ENCODE measurements around the gene GIGYF1. TPM values are rescaled to one million over a fixed set of nuclear protein-coding genes. Genes with fewer than 3 reads are reported as not detected.

GIGYF1 gene
- total RNA-seq, 2 donors from 2014 or later, result 37.0 to 82.2 TPM

DNA sequence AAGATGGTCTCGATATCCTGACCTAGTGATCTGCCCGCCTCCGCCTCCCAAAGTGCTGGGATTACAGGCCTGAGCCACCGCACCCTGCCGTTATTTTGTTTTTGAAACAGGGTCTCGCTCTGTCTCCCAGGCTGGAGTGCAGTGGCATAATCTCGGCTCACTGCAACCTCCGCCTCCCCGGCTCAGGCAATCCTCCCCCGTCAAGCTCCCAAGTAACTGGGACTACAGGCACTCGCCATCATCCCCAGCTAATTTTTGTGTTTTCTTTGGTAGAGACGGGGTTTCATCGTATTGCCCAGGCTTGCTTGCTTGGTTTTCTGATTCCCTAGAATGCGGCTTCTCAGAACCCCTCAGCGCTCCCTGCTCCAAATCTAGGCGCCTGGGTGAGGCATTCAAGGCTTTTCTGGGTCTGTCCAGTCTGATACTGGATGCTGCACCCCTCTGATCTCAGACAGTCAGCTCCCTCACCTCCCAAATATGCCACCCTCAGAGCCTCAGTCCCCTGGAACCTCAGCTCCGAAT, 54.0 kb downstream of the GIGYF1 start:
- DNase-seq (ENCODE audit: low spot score), result no peak
- no peaks in the 10 kb centered on the region for H3K36me3 ChIP-seq
- no peaks in the 10 kb centered on the region for H3K9me3 ChIP-seq
- intact Hi-C loops (cut with DNase I), result no loop called here
- H3K4me3 ChIP-seq, result no peak overlapping the region
- no peak overlapping the region for H3K27ac ChIP-seq
- no peaks in the 10 kb centered on the region for H3K4me1 ChIP-seq (replicated peaks)
- 86% methylated on average over 17 of the region's 17 CpGs for WGBS
- H3K27me3 ChIP-seq (replicated peaks; ENCODE audit: insufficient read depth), result peaks cover 3% of the 10 kb centered on the region
- TF ChIP-seq, protein P1, sequence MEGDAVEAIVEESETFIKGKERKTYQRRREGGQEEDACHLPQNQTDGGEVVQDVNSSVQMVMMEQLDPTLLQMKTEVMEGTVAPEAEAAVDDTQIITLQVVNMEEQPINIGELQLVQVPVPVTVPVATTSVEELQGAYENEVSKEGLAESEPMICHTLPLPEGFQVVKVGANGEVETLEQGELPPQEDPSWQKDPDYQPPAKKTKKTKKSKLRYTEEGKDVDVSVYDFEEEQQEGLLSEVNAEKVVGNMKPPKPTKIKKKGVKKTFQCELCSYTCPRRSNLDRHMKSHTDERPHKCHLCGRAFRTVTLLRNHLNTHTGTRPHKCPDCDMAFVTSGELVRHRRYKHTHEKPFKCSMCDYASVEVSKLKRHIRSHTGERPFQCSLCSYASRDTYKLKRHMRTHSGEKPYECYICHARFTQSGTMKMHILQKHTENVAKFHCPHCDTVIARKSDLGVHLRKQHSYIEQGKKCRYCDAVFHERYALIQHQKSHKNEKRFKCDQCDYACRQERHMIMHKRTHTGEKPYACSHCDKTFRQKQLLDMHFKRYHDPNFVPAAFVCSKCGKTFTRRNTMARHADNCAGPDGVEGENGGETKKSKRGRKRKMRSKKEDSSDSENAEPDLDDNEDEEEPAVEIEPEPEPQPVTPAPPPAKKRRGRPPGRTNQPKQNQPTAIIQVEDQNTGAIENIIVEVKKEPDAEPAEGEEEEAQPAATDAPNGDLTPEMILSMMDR (IDR thresholded peaks at IDR 0.05), result no peak
- no peak for TF ChIP-seq POLR2A (IDR thresholded peaks at IDR 0.05)
- no peak for TF ChIP-seq POLR2AphosphoS5 (IDR thresholded peaks at IDR 0.05)

DNA sequence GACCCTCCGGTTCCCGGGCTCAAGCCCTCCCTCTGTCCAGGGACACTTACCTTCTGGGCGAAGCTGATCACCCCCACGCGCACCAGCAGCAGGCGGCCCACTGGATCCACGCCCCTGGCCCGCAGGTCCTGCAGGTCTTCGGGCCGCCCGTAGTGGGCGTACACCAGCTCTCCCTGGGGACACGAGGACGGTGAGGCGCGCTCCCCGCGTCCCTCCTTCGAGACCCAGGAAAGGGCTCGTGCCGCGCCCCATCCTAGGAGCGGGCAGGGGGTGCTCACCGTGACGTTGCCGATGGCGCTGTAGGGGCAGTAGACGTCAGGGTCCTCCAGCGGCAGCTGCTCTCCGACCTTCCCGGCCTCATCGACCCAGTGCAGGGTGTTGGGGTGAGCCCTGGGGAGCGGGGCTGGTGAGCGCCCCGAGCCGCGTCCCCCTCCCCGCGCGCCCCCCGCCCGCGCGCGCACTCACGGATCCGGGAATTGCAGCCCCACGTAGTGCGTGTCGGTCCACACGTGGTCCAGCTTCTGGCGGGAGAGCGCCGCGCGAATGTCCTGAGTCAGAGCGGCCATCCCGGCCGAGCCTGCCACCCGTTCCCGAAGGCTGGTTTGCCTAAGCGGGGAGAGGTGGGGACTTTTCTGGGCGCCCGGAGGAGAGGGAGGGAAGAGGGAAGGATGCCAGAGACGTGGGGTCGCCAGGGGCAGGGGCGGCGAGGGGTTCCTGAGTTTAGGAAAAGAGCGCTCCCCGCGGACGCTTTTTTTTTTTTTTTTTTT, 60.9 kb downstream of the GIGYF1 start:
- Histone ChIP-seq H3K36me3 (no peaks in the 10 kb centered on the region), H3K27me3 (replicated peaks; ENCODE audit: insufficient read depth) (no peaks in the 10 kb centered on the region), H3K9me3 (no peaks in the 10 kb centered on the region), H3K4me3 (peak overlapping the region; percentile 22 to 32), H3K4me1 (replicated peaks) (peaks cover 3% of the 10 kb centered on the region), H3K27ac (no peak overlapping the region)
- TF ChIP-seq POLR2A (IDR thresholded peaks at IDR 0.05), result no peak
- TF ChIP-seq, protein P1 (IDR thresholded peaks at IDR 0.05), result peak in 2 of 4 experiments; percentile 28 to 52
- intact Hi-C loops (cut with DNase I), result no loop called here
- DNase-seq (ENCODE audit: low spot score), result no peak
- 2% methylated on average over 63 of the region's 72 CpGs for WGBS

DNA sequence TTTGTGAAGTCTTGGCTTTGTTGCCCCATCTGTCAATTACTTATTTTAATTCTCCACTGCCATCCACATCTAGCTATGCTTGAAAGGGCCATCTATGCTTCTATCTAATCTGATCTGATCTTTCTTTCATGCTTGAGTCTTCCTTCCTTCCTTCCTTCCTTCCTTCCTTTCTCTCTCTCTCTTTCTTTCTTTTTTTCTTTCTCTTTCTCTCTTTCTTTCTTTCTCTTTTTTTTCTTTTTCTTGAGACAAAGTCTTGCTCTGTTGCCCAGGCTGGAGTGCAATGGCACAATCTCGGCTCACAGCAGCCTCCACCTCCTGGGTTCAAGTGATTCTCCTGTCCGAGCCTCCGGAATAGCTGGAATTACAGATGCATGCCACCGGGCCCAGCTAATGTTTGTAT, 64.0 kb downstream of the GIGYF1 start:
- no peak overlapping the region for H3K4me3 ChIP-seq
- TF ChIP-seq, protein P1 (IDR thresholded peaks at IDR 0.05), result no peak
- TF ChIP-seq POLR2A (IDR thresholded peaks at IDR 0.05) (no peak), POLR2AphosphoS5 (IDR thresholded peaks at IDR 0.05) (no peak)
- DNase-seq (ENCODE audit: low spot score), result no peak
- H3K4me1 ChIP-seq (replicated peaks), result peaks cover 3% of the 10 kb centered on the region
- no peaks in the 10 kb centered on the region for H3K9me3 ChIP-seq
- no peaks in the 10 kb centered on the region for H3K36me3 ChIP-seq
- intact Hi-C loops (cut with DNase I), result no loop called here
- H3K27me3 ChIP-seq (replicated peaks; ENCODE audit: insufficient read depth), result no peaks in the 10 kb centered on the region
- WGBS, result 96% methylated on average over 4 of the region's 4 CpGs
- no peak overlapping the region for H3K27ac ChIP-seq

Other genes with a start within 250 kb of the GIGYF1 start
- 10 to 100 TPM in 1 of 2 donors, not detected in 1; 11.9 TPM for gene SPACDR, start 230.0 kb downstream of the GIGYF1 start, total RNA-seq
- 100 to 1,000 TPM in 1 of 2 donors, 10 to 100 TPM in 1; 77.6 to 152 TPM for gene TSC22D4, start 215.0 kb downstream of the GIGYF1 start, total RNA-seq
- gene NYAP1, start 210.3 kb downstream of the GIGYF1 start, total RNA-seq, result 10 to 100 TPM in 1 of 2 donors, under 1 TPM in 1; 0.73 to 16.9 TPM
- gene AGFG2, start 155.0 kb downstream of the GIGYF1 start, total RNA-seq, result 10 to 100 TPM; 33.0 to 94.9 TPM
- gene SAP25, start 120.3 kb downstream of the GIGYF1 start, total RNA-seq, result 10 to 100 TPM in 1 of 2 donors, 1 to 10 TPM in 1; 2.5 to 19.5 TPM
- 100 to 1,000 TPM in 1 of 2 donors, 10 to 100 TPM in 1; 66.8 to 202 TPM for gene LRCH4, start 108.1 kb downstream of the GIGYF1 start, total RNA-seq
- gene FBXO24, start 107.9 kb downstream of the GIGYF1 start, total RNA-seq, result 1 to 10 TPM; 2.3 to 9.7 TPM
- gene PCOLCE, start 91.9 kb downstream of the GIGYF1 start, total RNA-seq, result 10 to 100 TPM; 11.8 to 49.5 TPM
- gene MOSPD3, start 81.7 kb downstream of the GIGYF1 start, total RNA-seq, result 10 to 100 TPM; 20.1 to 36.1 TPM
- 1 to 10 TPM in 1 of 2 donors, under 1 TPM in 1; 0.59 to 2.3 TPM for gene TFR2, start 52.7 kb downstream of the GIGYF1 start, total RNA-seq
- 1 to 10 TPM in 1 of 2 donors, not detected in 1; 2.4 TPM for gene ACTL6B, start 37.8 kb downstream of the GIGYF1 start, total RNA-seq
- 100 to 1,000 TPM; 376 to 417 TPM for gene GNB2, start 20.5 kb downstream of the GIGYF1 start, total RNA-seq
- gene POP7, start 11.9 kb upstream of the GIGYF1 start, total RNA-seq, result 10 to 100 TPM; 41.4 to 45.2 TPM
- 1 to 10 TPM in 1 of 2 donors, not detected in 1; 1.6 TPM for gene EPO, start 26.2 kb upstream of the GIGYF1 start, total RNA-seq
- under 1 TPM in 1 of 2 donors, not detected in 1; 0.17 TPM for gene ZAN, start 39.3 kb upstream of the GIGYF1 start, total RNA-seq
- 10 to 100 TPM; 78.6 to 80.8 TPM for gene EPHB4, start 133.3 kb upstream of the GIGYF1 start, total RNA-seq
- 10 to 100 TPM; 22.0 to 29.4 TPM for gene SLC12A9, start 158.5 kb upstream of the GIGYF1 start, total RNA-seq
- gene TRIP6, start 173.1 kb upstream of the GIGYF1 start, total RNA-seq, result 100 to 1,000 TPM in 1 of 2 donors, 10 to 100 TPM in 1; 65.9 to 113 TPM
- 100 to 1,000 TPM; 105 to 182 TPM for gene SRRT, start 180.9 kb upstream of the GIGYF1 start, total RNA-seq
- gene UFSP1, start 195.5 kb upstream of the GIGYF1 start, total RNA-seq, result 1 to 10 TPM; 6.4 to 8.4 TPM
- gene ACHE, start 201.6 kb upstream of the GIGYF1 start, total RNA-seq, result 10 to 100 TPM in 1 of 2 donors, 1 to 10 TPM in 1; 6.6 to 17.5 TPM